ENCODE data around the gene CYP3A4.
"Not testable (repeated sequence)": the region's sequence is repeated elsewhere in the genome, so short reads cannot be mapped to it uniquely, and the experiment has no call there.

The CYP3A4 gene

DNA sequence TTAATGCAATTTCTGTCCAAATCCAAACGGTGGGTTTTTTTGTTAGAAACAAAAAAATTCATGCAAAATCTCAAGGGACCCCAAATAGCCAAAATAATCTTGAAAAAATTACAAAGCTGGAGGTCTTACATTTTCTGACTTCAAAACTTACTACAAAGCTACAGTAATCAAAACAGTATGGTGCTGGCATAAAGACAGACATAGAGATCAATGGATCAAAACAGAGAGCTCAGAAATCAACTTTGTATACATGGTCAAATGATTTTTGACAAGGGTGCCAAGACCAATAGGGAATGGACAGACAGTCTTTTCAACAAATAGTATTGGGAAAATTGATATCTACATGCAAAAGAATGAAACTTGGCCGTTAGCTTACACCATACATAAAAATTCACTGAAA, 21.7 kb upstream of the CYP3A4 start:
- H3K27me3 Mint-ChIP-seq, result peaks cover 16% of the 10 kb centered on the region
- no peak overlapping the region for H3K27ac Mint-ChIP-seq
- no peak overlapping the region for H3K4me3 Mint-ChIP-seq
- no peak for DNase-seq
- CTCF ChIA-PET, result interaction anchor here (0.6 kb wide), 1 partner anchor 276 kb away, joined by 3 read pairs; no protein-coding TSS in a partner anchor
- no peaks in the 10 kb centered on the region for H3K4me1 Mint-ChIP-seq
- no peaks in the 10 kb centered on the region for H3K9me3 Mint-ChIP-seq
- no peaks in the 10 kb centered on the region for H3K36me3 Mint-ChIP-seq

DNA sequence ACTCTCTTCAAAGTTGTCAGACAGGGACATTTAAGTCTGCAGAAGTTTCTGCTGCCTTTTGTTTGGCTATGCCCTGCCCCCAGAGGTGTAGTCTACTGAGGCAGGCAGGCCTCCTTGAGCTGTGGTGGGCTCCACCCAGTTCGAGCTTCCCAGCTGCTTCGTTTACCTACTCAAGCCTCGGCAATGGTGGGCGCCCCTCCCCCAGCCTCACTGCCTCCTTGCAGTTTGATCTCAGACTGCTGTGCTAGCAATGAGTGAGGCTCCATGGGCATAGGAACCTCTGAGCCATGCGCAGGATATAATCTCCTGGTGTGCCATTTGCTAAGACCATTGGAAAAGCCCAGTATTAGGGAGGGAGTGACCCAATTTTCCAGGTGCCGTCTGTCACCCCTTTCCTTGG, 19.1 kb upstream of the CYP3A4 start:
- not testable (repeated sequence) for H3K4me1 Mint-ChIP-seq, H3K27ac Mint-ChIP-seq, H3K4me3 Mint-ChIP-seq, H3K36me3 Mint-ChIP-seq, DNase-seq, H3K9me3 Mint-ChIP-seq
- CTCF ChIA-PET, result interaction anchor here (0.6 kb wide), 1 partner anchor 268 kb away, joined by 3 read pairs; no protein-coding TSS in a partner anchor
- peaks cover 16% of the 10 kb centered on the region for H3K27me3 Mint-ChIP-seq

DNA sequence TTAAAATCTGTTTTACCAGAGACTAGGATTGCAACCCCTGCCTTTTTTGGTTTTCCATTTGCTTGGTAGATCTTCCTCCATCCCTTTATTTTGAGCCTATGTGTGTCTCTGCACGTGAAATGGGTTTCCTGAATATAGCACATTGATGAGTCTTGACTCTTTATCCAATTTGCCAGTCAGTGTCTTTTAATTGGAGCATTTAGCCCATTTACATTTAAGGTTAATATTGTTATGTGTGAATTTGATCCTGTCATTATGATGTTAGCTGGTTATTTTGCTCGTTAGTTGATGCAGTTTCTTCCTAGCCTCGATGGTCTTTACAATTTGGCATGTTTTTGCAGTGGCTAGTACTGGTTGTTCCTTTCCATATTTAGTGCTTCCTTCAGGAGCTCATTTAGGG, 17.4 kb upstream of the CYP3A4 start:
- DNase-seq, H3K4me3 Mint-ChIP-seq, H3K27ac Mint-ChIP-seq, CTCF ChIA-PET, H3K4me1 Mint-ChIP-seq, H3K36me3 Mint-ChIP-seq, H3K9me3 Mint-ChIP-seq: not testable (repeated sequence)
- peaks cover 16% of the 10 kb centered on the region for H3K27me3 Mint-ChIP-seq

DNA sequence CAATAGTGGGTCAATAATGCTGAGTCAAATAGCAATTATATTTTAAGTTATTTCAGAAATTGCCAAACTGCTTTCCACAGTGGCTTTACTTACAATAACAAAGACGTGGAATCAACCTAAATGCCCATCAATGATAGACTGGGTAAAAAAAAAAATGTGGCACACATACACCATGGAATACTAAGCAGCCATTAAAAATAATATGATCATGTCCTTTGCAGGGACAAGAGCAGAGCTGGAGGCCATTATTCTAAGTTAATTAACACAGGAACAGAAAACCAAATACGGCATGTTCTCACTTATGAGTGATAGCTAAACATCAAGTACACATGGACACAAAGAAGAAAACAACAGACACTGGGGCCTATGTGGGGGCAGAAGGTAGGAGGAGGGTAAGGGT, 15.0 kb upstream of the CYP3A4 start:
- Mint-ChIP-seq H3K4me1 (no peaks in the 10 kb centered on the region), H3K27me3 (peaks cover 16% of the 10 kb centered on the region), H3K36me3 (no peaks in the 10 kb centered on the region), H3K27ac (no peak overlapping the region), H3K9me3 (no peaks in the 10 kb centered on the region), H3K4me3 (no peak overlapping the region)
- CTCF ChIA-PET, result no interaction called here
- DNase-seq, result no peak

DNA sequence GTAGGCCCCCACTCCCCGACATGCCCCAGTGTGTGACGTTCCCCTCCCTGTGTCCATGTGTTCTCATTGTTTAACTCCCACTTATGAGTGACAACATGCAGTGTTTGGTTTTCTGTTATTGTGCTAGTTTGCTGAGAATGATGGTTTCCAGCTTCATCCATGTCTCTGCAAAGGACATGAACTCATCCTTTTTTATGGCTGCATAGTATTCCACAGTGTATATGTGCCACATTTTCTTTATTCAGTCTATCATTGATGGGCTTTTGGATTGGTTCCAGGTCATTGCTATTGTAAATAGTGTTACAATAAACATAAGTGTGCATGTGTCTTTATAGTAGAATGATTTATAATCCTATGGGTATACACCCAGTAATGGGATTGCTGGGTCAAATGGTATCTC, 11.9 kb upstream of the CYP3A4 start:
- H3K9me3 Mint-ChIP-seq, CTCF ChIA-PET, H3K4me1 Mint-ChIP-seq, DNase-seq, H3K27me3 Mint-ChIP-seq, H3K27ac Mint-ChIP-seq, H3K36me3 Mint-ChIP-seq, H3K4me3 Mint-ChIP-seq: not testable (repeated sequence)

DNA sequence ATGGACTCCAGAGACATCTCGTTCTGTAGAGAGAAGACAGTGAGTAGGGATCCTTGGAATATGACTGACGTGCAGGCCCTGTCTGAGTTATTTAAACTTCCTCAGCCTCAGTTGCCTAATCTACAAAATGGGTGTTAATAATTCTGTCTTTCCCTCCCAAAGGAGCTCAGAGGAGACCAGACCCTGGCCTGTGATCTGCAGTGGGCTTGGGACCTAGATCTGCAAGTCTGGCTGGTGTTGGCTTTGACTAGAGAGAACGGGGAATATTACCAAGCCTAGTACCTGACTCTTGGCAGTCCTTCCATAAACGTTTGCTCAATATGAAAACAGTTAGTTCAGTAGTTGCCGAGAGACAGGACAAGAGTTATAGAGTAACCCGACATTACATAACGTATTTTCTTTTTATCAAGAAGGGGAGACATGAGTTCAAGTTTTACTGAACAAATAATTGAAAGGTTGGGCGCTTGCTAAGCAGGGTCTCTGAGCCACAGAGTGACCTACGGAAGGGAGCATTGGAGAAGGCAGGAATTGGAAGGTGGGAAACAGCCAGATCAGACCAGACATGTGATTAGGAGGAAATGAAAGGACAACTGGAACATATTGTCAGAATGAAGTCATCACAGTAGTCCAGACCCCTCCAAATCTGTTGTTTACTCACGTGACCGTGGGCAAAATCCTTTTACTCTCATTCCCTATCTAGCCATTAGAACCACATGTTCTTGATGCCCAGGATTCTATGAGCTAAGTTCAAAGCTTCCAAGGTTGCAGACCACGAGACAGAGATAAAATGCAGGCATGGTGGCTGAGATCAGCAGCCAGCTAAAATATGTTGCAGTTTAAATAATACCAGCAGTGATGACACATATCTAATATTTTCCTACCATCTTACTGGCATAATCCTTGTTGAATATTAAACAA, 10.9 kb upstream of the CYP3A4 start:
- no peak for DNase-seq

DNA sequence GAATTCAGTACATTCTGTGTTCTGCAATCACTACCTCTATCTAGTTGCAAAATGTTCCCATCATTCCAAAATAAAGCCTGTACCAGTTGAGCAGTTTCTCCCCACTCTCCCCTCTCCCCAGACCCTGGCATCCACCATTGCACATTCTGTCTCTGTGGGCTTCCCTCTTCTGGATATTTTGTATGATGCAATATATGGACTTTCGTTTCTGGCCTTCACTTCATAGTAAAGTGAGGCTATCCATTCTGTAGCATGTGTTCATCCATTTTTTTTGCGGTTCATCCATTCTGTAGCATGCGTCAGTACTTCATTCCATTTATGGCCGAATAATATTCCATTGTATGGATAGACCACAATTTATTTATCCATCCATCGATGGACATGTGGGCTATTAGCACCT, 9.5 kb upstream of the CYP3A4 start:
- H3K4me3 Mint-ChIP-seq, result no peak overlapping the region
- DNase-seq, result no peak
- peaks cover 8% of the 10 kb centered on the region for H3K27me3 Mint-ChIP-seq
- H3K9me3 Mint-ChIP-seq, result no peaks in the 10 kb centered on the region
- no peaks in the 10 kb centered on the region for H3K4me1 Mint-ChIP-seq
- no peaks in the 10 kb centered on the region for H3K36me3 Mint-ChIP-seq
- CTCF ChIA-PET, result no interaction called here
- no peak overlapping the region for H3K27ac Mint-ChIP-seq

More for the DNA sequence above, 10.9 kb upstream of the CYP3A4 start:
- no peak overlapping the region for H3K4me3 Mint-ChIP-seq
- no peaks in the 10 kb centered on the region for H3K4me1 Mint-ChIP-seq
- H3K27me3 Mint-ChIP-seq, result peaks cover 8% of the 10 kb centered on the region
- no peaks in the 10 kb centered on the region for H3K9me3 Mint-ChIP-seq
- no peaks in the 10 kb centered on the region for H3K36me3 Mint-ChIP-seq
- CTCF ChIA-PET, result no interaction called here
- H3K27ac Mint-ChIP-seq, result no peak overlapping the region

DNA sequence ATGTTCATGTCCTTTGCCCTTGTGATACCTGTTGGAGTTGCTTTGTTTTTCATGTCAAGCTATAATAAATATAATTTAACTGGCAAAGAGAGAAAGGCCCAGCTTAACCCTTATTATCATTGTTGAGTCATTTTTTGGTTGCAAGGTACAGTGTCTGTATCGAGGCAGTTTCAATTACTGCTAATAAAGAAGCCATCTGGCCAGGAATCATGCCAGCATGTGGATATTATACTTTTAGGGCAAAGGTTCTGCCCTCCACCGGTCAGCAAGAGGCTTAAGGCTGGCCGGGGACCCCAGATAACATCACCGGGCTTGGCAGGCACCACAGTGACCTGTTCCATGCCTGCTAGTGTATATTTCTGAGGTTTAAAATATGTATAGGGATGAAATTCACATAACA, 9.0 kb upstream of the CYP3A4 start:
- H3K4me3 Mint-ChIP-seq, result no peak overlapping the region
- CTCF ChIA-PET, result no interaction called here
- H3K27ac Mint-ChIP-seq, result no peak overlapping the region
- H3K9me3 Mint-ChIP-seq, result no peaks in the 10 kb centered on the region
- peaks cover 8% of the 10 kb centered on the region for H3K27me3 Mint-ChIP-seq
- no peak for DNase-seq
- H3K36me3 Mint-ChIP-seq, result no peaks in the 10 kb centered on the region
- H3K4me1 Mint-ChIP-seq, result no peaks in the 10 kb centered on the region

DNA sequence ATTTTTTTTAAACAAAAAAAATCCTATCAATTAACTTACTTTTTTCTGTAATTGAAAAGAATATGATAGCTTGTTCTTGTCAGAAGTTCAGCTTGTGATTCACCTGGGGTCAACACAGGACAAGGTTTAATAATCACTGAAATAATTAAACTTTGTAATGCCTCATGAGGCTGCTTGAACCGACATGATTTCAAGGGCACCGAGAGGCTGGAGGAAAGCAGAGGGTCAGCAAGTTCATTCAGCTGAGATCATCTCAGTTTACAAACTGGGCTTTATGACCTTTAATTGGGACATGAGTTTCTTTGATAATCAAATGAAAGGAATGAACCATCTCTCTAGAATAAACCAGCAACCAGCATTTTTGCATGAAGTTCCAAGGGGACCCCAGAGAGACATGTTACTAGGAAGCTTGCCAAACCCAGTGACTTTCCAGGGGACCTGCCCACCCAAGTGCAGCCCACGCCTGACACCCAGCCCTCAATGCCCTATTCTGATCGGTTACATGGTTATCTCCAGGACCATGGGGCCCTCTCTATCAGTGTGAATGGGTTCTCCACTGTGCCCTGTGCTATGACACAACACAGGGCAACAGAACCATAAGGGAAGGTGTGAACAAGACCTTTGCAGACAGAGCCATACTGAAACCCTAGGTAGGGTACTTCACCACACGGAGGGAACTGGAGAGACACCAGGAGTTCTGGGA, 7.8 kb upstream of the CYP3A4 start:
- CTCF ChIA-PET, result no interaction called here
- Mint-ChIP-seq H3K4me3 (no peak overlapping the region), H3K36me3 (no peaks in the 10 kb centered on the region), H3K4me1 (peaks cover 3% of the 10 kb centered on the region), H3K27me3 (peaks cover 8% of the 10 kb centered on the region), H3K27ac (no peak overlapping the region), H3K9me3 (no peaks in the 10 kb centered on the region)
- DNase-seq, result no peak

DNA sequence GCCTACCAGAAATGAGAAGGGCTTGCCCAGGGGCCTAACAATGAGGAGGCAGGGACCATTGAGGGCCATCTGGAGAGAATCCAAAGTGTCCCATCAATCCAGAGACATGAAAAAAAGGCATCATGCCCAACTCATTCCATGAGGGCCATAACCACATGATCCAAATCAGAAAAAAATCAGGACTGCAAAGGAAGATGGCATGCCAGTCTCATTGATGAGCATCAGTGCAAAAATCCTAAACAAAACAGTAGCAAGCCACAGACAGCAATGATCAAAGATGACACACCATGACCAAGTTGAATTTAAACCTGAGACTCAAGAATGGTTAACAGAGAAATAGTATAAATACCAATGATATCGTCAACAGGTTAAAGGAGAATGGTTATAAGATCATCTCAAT, 7.0 kb upstream of the CYP3A4 start:
- Mint-ChIP-seq H3K4me1 (peaks cover 6% of the 10 kb centered on the region), H3K27ac (no peak overlapping the region), H3K36me3 (no peaks in the 10 kb centered on the region), H3K27me3 (peaks cover 8% of the 10 kb centered on the region), H3K9me3 (no peaks in the 10 kb centered on the region), H3K4me3 (no peak overlapping the region)
- CTCF ChIA-PET, result no interaction called here
- no peak for DNase-seq

DNA sequence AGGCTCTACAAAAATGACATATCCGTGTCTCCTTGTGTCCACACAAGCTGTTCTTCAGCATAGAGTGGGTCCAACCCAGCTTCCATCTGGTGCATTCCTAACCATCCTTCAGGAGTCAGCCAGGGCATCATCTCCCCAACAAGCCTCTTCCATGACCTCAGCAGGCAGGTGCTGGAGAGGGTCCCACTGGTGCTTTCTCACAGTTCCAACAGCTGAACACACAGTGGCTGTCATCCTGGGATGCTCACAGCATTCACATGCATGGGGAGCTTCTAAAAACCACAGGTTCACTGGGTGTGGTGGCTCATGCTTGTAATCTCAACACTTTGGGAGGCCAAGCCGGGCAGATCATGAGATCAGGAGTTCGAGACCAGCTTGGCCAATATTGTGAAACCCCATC, 6.4 kb upstream of the CYP3A4 start:
- no peak for DNase-seq
- Mint-ChIP-seq H3K9me3 (no peaks in the 10 kb centered on the region), H3K4me1 (peaks cover 6% of the 10 kb centered on the region), H3K27ac (no peak overlapping the region), H3K36me3 (no peaks in the 10 kb centered on the region), H3K4me3 (no peak overlapping the region), H3K27me3 (peaks cover 8% of the 10 kb centered on the region)
- CTCF ChIA-PET, result no interaction called here

DNA sequence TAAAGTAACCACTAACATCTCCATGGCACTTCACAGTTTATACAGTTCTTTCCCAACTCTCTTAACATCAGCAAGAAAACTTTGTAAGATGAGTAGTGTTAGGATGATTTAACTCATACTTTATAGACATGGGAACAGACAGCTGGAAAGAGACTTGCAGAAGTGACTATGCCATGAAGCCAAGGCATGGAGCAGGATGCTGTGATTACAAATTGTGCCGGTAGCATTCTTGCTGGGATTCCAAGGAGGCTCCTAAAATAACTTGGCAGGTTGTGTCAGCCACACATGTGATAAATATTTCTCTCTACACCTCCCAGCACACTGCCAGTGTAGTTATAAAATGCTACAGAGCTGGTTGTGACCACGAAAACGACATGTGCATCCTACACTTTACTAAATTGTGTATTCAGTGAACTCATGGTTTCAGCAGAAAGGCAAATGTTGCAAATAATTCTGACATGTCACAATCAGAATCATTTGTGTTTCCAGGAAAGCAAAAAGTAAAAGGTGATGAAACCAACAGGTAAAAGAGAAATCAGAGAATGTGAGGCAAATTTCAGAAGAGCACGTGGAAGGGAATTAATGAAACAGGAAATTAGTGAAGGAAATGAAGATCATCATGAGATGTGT, 5.6 kb upstream of the CYP3A4 start:
- H3K36me3 Mint-ChIP-seq, result no peaks in the 10 kb centered on the region
- peaks cover 6% of the 10 kb centered on the region for H3K4me1 Mint-ChIP-seq
- no peaks in the 10 kb centered on the region for H3K9me3 Mint-ChIP-seq
- H3K4me3 Mint-ChIP-seq, result no peak overlapping the region
- CTCF ChIA-PET, result no interaction called here
- no peak for DNase-seq
- no peak overlapping the region for H3K27ac Mint-ChIP-seq
- peaks cover 9% of the 10 kb centered on the region for H3K27me3 Mint-ChIP-seq

DNA sequence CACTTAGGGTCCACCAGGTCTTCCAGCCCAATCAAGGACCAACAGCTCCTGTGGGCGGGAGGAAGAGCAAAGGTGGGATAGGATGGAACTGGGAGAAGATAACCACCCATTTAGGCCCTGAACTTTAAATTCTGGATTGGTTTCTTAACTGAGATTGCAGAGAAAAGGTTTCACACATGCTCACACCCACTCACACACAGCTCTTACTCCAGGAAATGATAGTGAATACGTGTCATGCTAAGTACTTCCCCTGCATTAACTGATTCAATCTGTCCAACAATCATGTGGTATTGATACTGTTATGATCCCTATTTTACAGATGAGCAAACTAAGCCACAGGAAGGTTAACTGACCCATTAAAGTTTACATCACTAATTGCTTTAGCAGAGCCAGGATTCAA, 4.6 kb upstream of the CYP3A4 start:
- DNase-seq, result no peak
- peaks cover 6% of the 10 kb centered on the region for H3K4me1 Mint-ChIP-seq
- no peak overlapping the region for H3K27ac Mint-ChIP-seq
- peaks cover 13% of the 10 kb centered on the region for H3K27me3 Mint-ChIP-seq
- no peaks in the 10 kb centered on the region for H3K9me3 Mint-ChIP-seq
- CTCF ChIA-PET, result interaction anchor here (0.6 kb wide), 1 partner anchor 185 kb away, joined by 3 read pairs; no protein-coding TSS in a partner anchor
- H3K36me3 Mint-ChIP-seq, result no peaks in the 10 kb centered on the region
- H3K4me3 Mint-ChIP-seq, result no peak overlapping the region

DNA sequence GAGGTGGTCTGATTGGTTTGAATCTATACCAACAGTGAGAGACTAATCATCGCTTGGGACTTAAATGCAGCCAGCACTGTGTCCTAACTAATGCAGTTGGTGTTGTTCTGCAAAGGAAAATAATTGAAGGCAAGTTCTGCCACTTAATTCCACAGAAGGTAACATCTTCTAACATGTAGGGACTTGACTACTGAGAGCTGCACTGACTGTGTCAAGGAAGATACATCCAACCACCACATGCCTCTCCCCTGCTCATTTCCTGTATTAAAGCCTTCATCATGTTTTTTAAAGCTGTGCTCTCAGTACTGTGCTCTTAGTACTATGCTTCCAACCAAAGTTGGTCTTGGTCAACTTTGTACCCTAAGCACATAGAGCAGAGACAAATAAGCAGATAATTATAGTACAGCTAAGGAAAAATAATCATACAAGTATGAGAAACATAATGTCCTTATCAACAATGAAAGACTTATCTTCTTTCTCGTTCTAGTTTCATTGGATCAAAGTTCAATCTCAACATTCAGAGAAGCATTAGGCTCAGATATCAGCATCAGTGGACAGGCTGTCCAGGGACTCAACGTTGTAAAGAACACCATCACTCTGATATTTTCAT, 2.8 kb upstream of the CYP3A4 start:
- no peak for DNase-seq
- Mint-ChIP-seq H3K9me3 (no peaks in the 10 kb centered on the region), H3K27ac (no peak overlapping the region), H3K4me1 (peaks cover 6% of the 10 kb centered on the region), H3K27me3 (peaks cover 15% of the 10 kb centered on the region), H3K36me3 (no peaks in the 10 kb centered on the region), H3K4me3 (no peak overlapping the region)
- CTCF ChIA-PET, result no interaction called here
